Measurements from ENCODE around the gene ZBTB8B. TPM values are rescaled to one million over a fixed set of nuclear protein-coding genes. Genes with fewer than 3 reads are reported as not detected.

The ZBTB8B gene
- total RNA-seq, 1 experiment from 2014 or later, result 1.9 TPM

GRCh38 chr1:32498751-32499150, 33.9 kb downstream of the ZBTB8B start:
- Histone ChIP-seq H2BK5ac (ENCODE audit: insufficient read length, low read length) (no peak overlapping the region), H3K79me2 (ENCODE audit: insufficient read depth, low read length) (no peaks in the 10 kb centered on the region), H4K5ac (ENCODE audit: insufficient read length, low read depth, low read length) (no peak overlapping the region), H2BK20ac (ENCODE audit: low read depth, low read length, poor library complexity, severe bottlenecking) (no peak overlapping the region), H2BK120ac (ENCODE audit: low read depth, low read length, poor library complexity, severe bottlenecking) (peak overlapping the region; percentile 69), H3K4me1 (ENCODE audit: insufficient read depth, low read length) (no peaks in the 10 kb centered on the region), H3K9ac (ENCODE audit: extremely low read depth, insufficient read length, low read length) (no peak overlapping the region), H3K4me2 (ENCODE audit: insufficient read depth, insufficient read length, low read length) (no peak overlapping the region), H4K8ac (replicated peaks; ENCODE audit: insufficient read length, low read depth, low read length) (no peak overlapping the region), H3K27ac (ENCODE audit: insufficient read length, low read depth, low read length) (no peak overlapping the region), H3K18ac (ENCODE audit: insufficient read length, low read depth, low read length) (no peak overlapping the region), H2AFZ (ENCODE audit: low read length) (no peak overlapping the region), H2BK15ac (ENCODE audit: low read depth, low read length) (no peak overlapping the region), H3K27me3 (ENCODE audit: insufficient read depth, low read length) (no peaks in the 10 kb centered on the region), H3K9me3 (ENCODE audit: control insufficient read depth, low read depth, low read length) (no peaks in the 10 kb centered on the region), H3K4ac (ENCODE audit: low read depth, low read length) (no peak overlapping the region), H3T11ph (ENCODE audit: low read length) (no peak overlapping the region), H3K23me2 (ENCODE audit: insufficient read length, low read depth, low read length, poor library complexity, severe bottlenecking) (no peaks in the 10 kb centered on the region), H2AK5ac (ENCODE audit: insufficient read length, low read length) (no peak overlapping the region), H3K23ac (ENCODE audit: insufficient read length, low read depth, low read length) (no peak overlapping the region), H3K79me1 (ENCODE audit: insufficient read depth, low read depth, low read length, poor library complexity, severe bottlenecking) (no peaks in the 10 kb centered on the region), H4K20me1 (ENCODE audit: control insufficient read depth, insufficient read depth, insufficient read length) (no peaks in the 10 kb centered on the region), H4K91ac (ENCODE audit: insufficient read length, low read depth, low read length) (no peak overlapping the region), H3K56ac (ENCODE audit: insufficient read length, low read depth, low read length) (no peak overlapping the region), H2BK12ac (ENCODE audit: insufficient read length, low read depth, low read length) (no peak overlapping the region), H3K14ac (ENCODE audit: insufficient read depth, low read length) (no peak overlapping the region)
- peak overlapping the region in 1 of 3 experiments; percentile 50; a peak in 2 of 7 replicates for H3K27ac Mint-ChIP-seq
- DNase-seq, result no peak
- H3K36me3 Mint-ChIP-seq (ENCODE audit: insufficient read depth in 1 of 3, low read depth in 3 of 3), result no peaks in the 10 kb centered on the region; a peak in 1 of 7 replicates
- peaks cover 7 to 12% of the 10 kb centered on the region in 2 experiments for H3K4me1 Mint-ChIP-seq
- no CpG with 5 or more reads among the region's 8 CpGs for WGBS (ENCODE audit: extremely low coverage, insufficient read length, low lambda C conversion rate)
- no peak for TF ChIP-seq CTCF (conservative IDR thresholded peaks at IDR 0.05)
- peak overlapping the region; percentile 84 to 89; a peak in 3 of 5 replicates for H3K4me3 Mint-ChIP-seq
- no peaks in the 10 kb centered on the region for H3K27me3 Mint-ChIP-seq (ENCODE audit: low read depth)
- H3K9me3 Mint-ChIP-seq, result no peaks in the 10 kb centered on the region

Data from H9 (cell line).